ENCODE measurements around the gene ZFP57.

The ZFP57 gene

GRCh38 chr6:29680904-29681303 lies at the start of gene ZFP57:
ZFP57 (minus strand) TSS chr6:29681152; CDS start chr6:29677003, 4,149 bp downstream.
- peak within 1 kb of the TSS in 4 of 7 experiments; percentile 7 to 30 (median 18) for H3K4me3 ChIP-seq
- H3K27ac ChIP-seq, result peak within 1 kb of the TSS in 3 of 21 experiments; percentile 54 to 66 (median 66)

GRCh38 chr6:29730575-29731126 lies 49.7 kb upstream of the ZFP57 start:
- Histone ChIP-seq H3K4me3 (no peak overlapping the region), H3K27ac (no peak overlapping the region)

GRCh38 chr6:29729774-29730328 lies 48.9 kb upstream of the ZFP57 start:
- H3K27ac ChIP-seq, result no peak overlapping the region
- no peak overlapping the region for H3K4me3 ChIP-seq

GRCh38 chr6:29728875-29729270 lies 47.9 kb upstream of the ZFP57 start:
- H3K4me3 ChIP-seq, result no peak overlapping the region

GRCh38 chr6:29728173-29728874 lies 47.4 kb upstream of the ZFP57 start:
- H3K27ac ChIP-seq, result no peak overlapping the region
- no peak overlapping the region for H3K4me3 ChIP-seq

More at GRCh38 chr6:29728875-29729270, 47.9 kb upstream of the ZFP57 start:
- H3K27ac ChIP-seq, result no peak overlapping the region

- H3K27ac ChIP-seq, result no peak overlapping the region
- no peak overlapping the region for H3K4me3 ChIP-seq
Measured at GRCh38 chr6:29727637-29728036, 46.7 kb upstream of the ZFP57 start.

GRCh38 chr6:29726571-29727194 lies 45.7 kb upstream of the ZFP57 start:
- Histone ChIP-seq H3K4me3 (no peak overlapping the region), H3K27ac (no peak overlapping the region)

- no peak overlapping the region for H3K27ac ChIP-seq
- peak overlapping the region in 3 of 7 experiments; percentile 93 to 98 (median 98) for H3K4me3 ChIP-seq
Measured at GRCh38 chr6:29726001-29726400, 45.0 kb upstream of the ZFP57 start.

- Histone ChIP-seq H3K27ac (peak overlapping the region in 3 of 21 experiments; percentile 49 to 100 (median 98)), H3K4me3 (peak overlapping the region; percentile 72 to 99 (median 93))
Measured at GRCh38 chr6:29724937-29725869, 44.3 kb upstream of the ZFP57 start.

GRCh38 chr6:29723666-29724588 lies 43.0 kb upstream of the ZFP57 start:
- H3K27ac ChIP-seq, result peak overlapping the region; percentile 81 to 100 (median 97)
- H3K4me3 ChIP-seq, result peak overlapping the region; percentile 72 to 99 (median 93)

GRCh38 chr6:29723262-29723665 lies 42.3 kb upstream of the ZFP57 start, which contains the start of gene HLA-F:
HLA-F (plus strand) TSS chr6:29723434; CDS start chr6:29723464, 30 bp downstream.
- Histone ChIP-seq H3K27ac (peak within 1 kb of the TSS; percentile 81 to 100 (median 97)), H3K4me3 (peak within 1 kb of the TSS; percentile 72 to 99 (median 93))

- Histone ChIP-seq H3K4me3 (no peak overlapping the region), H3K27ac (no peak overlapping the region)
Measured at GRCh38 chr6:29720863-29721262, 39.9 kb upstream of the ZFP57 start.

GRCh38 chr6:29710281-29710941 lies 29.5 kb upstream of the ZFP57 start:
- peak overlapping the region in 3 of 21 experiments; percentile 35 to 77 (median 70) for H3K27ac ChIP-seq

GRCh38 chr6:29709188-29709587 lies 28.2 kb upstream of the ZFP57 start:
- Histone ChIP-seq H3K27ac (peak overlapping the region in 6 of 21 experiments; percentile 11 to 77 (median 58)), H3K4me3 (no peak overlapping the region)

More at GRCh38 chr6:29710281-29710941, 29.5 kb upstream of the ZFP57 start:
- H3K4me3 ChIP-seq, result no peak overlapping the region

GRCh38 chr6:29708432-29709179 lies 27.7 kb upstream of the ZFP57 start:
- Histone ChIP-seq H3K27ac (peak overlapping the region in 6 of 21 experiments; percentile 11 to 77 (median 58)), H3K4me3 (no peak overlapping the region)

GRCh38 chr6:29705389-29706231 lies 24.7 kb upstream of the ZFP57 start:
- H3K27ac ChIP-seq, result no peak overlapping the region
- H3K4me3 ChIP-seq, result no peak overlapping the region
